ENCODE data around the gene ALDH1A3. TPM values are rescaled to one million over a fixed set of nuclear protein-coding genes. Genes with fewer than 3 reads are reported as not detected.

The ALDH1A3 gene
- total RNA-seq, 1 experiment from 2014 or later: 248 TPM

DNA sequence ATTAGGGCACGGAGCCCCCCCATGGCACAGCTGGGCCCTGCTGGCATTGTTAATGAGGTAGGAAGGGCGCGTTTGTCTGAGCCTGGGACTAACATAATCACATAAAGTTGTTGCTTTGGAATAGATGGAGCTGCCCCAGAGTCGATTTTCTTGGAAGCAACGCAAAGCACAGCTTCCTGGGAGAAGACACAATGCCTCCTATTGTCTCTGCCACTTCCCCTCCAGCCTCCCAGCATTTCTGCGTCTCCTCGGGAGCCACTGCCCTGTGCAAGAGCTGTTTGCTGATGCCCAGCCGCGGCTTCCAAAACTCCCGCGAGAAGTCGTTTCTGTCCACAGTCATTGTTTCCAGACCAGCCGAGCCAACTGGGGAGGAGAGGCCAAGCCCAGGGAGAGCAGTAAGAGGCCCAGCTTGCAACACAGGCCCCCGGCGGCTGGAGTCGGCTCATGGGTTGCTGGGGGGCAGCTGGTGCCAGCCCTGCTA, 18.1 kb upstream of the ALDH1A3 start:
- Histone ChIP-seq H2AFZ (ENCODE audit: low read depth, low read length, poor library complexity, severe bottlenecking) (no peak overlapping the region), H3K4me3 (replicated peaks in 1 of 2; ENCODE audit: low read depth in 1 of 2, low read length in 2 of 2) (no peak overlapping the region), H3K9me2 (ENCODE audit: insufficient read depth) (no peaks in the 10 kb centered on the region), H3K36me3 (ENCODE audit: control insufficient read depth in 1 of 2, insufficient read depth in 2 of 2, low read length in 2 of 2) (no peaks in the 10 kb centered on the region), H3K4me2 (ENCODE audit: low read length) (no peak overlapping the region), H3K27ac (ENCODE audit: low read depth, low read length) (no peak overlapping the region), H3K4me1 (ENCODE audit: control insufficient read depth in 1 of 2, insufficient read depth in 2 of 2, low read length in 2 of 2) (peaks cover 0 to 4% of the 10 kb centered on the region in 2 experiments; a peak in 1 of 4 replicates), H4K20me1 (ENCODE audit: insufficient read depth) (no peaks in the 10 kb centered on the region), H3K79me2 (ENCODE audit: insufficient read depth, low read length) (no peaks in the 10 kb centered on the region), H3K9ac (ENCODE audit: low read length) (no peak overlapping the region), H3K27me3 (ENCODE audit: insufficient read depth, low read length) (no peaks in the 10 kb centered on the region), H3K9me3 (ENCODE audit: control insufficient read depth in 1 of 2, insufficient read depth in 1 of 2, low read depth in 1 of 2, low read length in 2 of 2) (peaks cover 0 to 6% of the 10 kb centered on the region in 2 experiments; a peak in 1 of 4 replicates)
- no peak for ATAC-seq
- intact Hi-C loops (cut with micrococcal nuclease): no loop called here
- no TSS peak for BruUV-seq (replicated peaks)
- ChIA-PET CTCF (interaction anchor here (0.7 kb wide), 1 partner anchor 11 kb away, joined by 3 read pairs; no protein-coding TSS in a partner anchor), POLR2A (no interaction called here), RAD21 (ENCODE audit: low non-redundant PET in 1 of 2, low total read pairs in 2 of 2, uncharacterized antibody in 2 of 2, unreplicated experiment in 2 of 2) (no interaction called here)
- no peak for TF ChIP-seq RAD21 (IDR thresholded peaks at IDR 0.05; ENCODE audit: low read depth)
- TF ChIP-seq EZH2phosphoT487 (IDR thresholded peaks at IDR 0.05; ENCODE audit: borderline replicate concordance): no peak
- no peak for DNase-seq (ENCODE audit: low read depth, low spot score)

DNA sequence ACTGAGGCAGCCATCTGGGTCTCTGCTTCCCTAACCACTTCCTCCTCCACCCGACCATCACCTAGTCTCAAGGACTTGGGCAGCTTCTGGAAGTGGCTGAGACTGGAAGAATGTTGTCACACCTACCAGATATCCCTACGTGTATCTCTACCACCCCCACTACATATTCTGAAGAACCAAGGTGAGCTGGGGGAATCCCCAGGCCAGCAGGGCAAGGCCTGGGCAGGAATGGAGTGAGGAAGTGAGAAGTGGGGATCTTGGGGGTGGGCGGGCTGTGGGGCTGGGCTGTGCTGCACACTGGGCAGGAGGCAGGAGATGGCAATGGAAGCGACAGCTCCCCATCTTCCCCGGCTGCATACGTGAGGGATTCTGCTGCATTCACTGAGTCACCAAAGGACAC, 17.5 kb upstream of the ALDH1A3 start:
- no TSS peak for BruUV-seq (replicated peaks)
- H3K27ac ChIP-seq (ENCODE audit: low read depth, low read length): no peak overlapping the region
- H3K4me3 ChIP-seq (replicated peaks in 1 of 2; ENCODE audit: low read depth in 1 of 2, low read length in 2 of 2): no peak overlapping the region
- no peaks in the 10 kb centered on the region for H4K20me1 ChIP-seq (ENCODE audit: insufficient read depth)
- intact Hi-C loops (cut with micrococcal nuclease): no loop called here
- H3K79me2 ChIP-seq (ENCODE audit: insufficient read depth, low read length): no peaks in the 10 kb centered on the region
- no peak overlapping the region for H2AFZ ChIP-seq (ENCODE audit: low read depth, low read length, poor library complexity, severe bottlenecking)
- H3K9me2 ChIP-seq (ENCODE audit: insufficient read depth): no peaks in the 10 kb centered on the region
- CTCF ChIA-PET: no interaction called here
- H3K9me3 ChIP-seq (ENCODE audit: control insufficient read depth in 1 of 2, insufficient read depth in 1 of 2, low read depth in 1 of 2, low read length in 2 of 2): peaks cover 0 to 6% of the 10 kb centered on the region in 2 experiments; a peak in 1 of 4 replicates
- DNase-seq (ENCODE audit: low read depth, low spot score): no peak
- ATAC-seq: no peak
- no peaks in the 10 kb centered on the region for H3K36me3 ChIP-seq (ENCODE audit: control insufficient read depth in 1 of 2, insufficient read depth in 2 of 2, low read length in 2 of 2)
- H3K27me3 ChIP-seq (ENCODE audit: insufficient read depth, low read length): no peaks in the 10 kb centered on the region
- TF ChIP-seq SRF (IDR thresholded peaks at IDR 0.05; ENCODE audit: low read depth): no peak
- TF ChIP-seq, protein P1, sequence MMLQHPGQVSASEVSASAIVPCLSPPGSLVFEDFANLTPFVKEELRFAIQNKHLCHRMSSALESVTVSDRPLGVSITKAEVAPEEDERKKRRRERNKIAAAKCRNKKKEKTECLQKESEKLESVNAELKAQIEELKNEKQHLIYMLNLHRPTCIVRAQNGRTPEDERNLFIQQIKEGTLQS (IDR thresholded peaks at IDR 0.05): no peak
- TF ChIP-seq CBX3 (IDR thresholded peaks at IDR 0.05; ENCODE audit: low read depth): no peak
- TF ChIP-seq SP1 (IDR thresholded peaks at IDR 0.05; ENCODE audit: low read depth): no peak
- TF ChIP-seq, protein P2, sequence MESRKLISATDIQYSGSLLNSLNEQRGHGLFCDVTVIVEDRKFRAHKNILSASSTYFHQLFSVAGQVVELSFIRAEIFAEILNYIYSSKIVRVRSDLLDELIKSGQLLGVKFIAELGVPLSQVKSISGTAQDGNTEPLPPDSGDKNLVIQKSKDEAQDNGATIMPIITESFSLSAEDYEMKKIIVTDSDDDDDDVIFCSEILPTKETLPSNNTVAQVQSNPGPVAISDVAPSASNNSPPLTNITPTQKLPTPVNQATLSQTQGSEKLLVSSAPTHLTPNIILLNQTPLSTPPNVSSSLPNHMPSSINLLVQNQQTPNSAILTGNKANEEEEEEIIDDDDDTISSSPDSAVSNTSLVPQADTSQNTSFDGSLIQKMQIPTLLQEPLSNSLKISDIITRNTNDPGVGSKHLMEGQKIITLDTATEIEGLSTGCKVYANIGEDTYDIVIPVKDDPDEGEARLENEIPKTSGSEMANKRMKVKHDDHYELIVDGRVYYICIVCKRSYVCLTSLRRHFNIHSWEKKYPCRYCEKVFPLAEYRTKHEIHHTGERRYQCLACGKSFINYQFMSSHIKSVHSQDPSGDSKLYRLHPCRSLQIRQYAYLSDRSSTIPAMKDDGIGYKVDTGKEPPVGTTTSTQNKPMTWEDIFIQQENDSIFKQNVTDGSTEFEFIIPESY (IDR thresholded peaks at IDR 0.05; ENCODE audit: extremely low read depth, insufficient replicate concordance, low read length): no peak
- no peak for TF ChIP-seq EZH2 (IDR thresholded peaks at IDR 0.05)
- no peak for TF ChIP-seq ZNF274 (IDR thresholded peaks at IDR 0.05; ENCODE audit: low read depth, low read length)
- no peak for TF ChIP-seq EGR1 (IDR thresholded peaks at IDR 0.05; ENCODE audit: low read depth)
- H3K4me1 ChIP-seq (ENCODE audit: control insufficient read depth in 1 of 2, insufficient read depth in 2 of 2, low read length in 2 of 2): peaks cover 0 to 10% of the 10 kb centered on the region in 2 experiments; a peak in 1 of 4 replicates
- RAD21 ChIA-PET (ENCODE audit: low non-redundant PET in 1 of 2, low total read pairs in 2 of 2, uncharacterized antibody in 2 of 2, unreplicated experiment in 2 of 2): no interaction called here
- POLR2A ChIA-PET: no interaction called here
- H3K4me2 ChIP-seq (ENCODE audit: low read length): no peak overlapping the region
- H3K9ac ChIP-seq (ENCODE audit: low read length): no peak overlapping the region

Measured in HCT116 (cell line).